HPDE6-E6E7 (cell line): Measurements from ENCODE around the gene PPP1R11.

Source experiments
- DNase-seq: peaks from one replicate; pipeline ENCODE4 v3.0.0; 2011; ENCODE audit warnings: missing footprints; ENCODE audit errors: extremely low spot score

The PPP1R11 gene

GRCh38 chr6:30061858-30062458 is 5.0 kb upstream of the PPP1R11 start:
- no peak for DNase-seq

GRCh38 chr6:30062471-30063178 is 4.4 kb upstream of the PPP1R11 start:
- DNase-seq, result no peak

DNA sequence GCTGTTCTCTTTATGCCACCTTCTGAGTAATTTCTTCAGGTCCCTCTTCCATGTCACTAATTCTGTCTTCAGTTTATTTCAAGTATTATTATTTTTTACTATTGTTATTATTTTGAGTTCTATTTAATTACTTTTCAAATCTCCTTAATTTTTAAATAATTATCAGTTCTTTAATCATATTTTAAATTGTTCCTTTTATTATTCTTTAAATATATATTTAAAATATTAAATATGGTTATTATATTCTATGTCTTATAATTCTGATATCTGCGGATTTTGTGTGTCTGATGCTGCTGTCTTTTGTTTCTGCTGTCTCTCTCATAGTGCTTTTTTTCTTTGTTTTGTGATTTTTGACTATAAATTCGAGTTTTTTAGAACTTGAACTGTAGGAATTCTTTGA is 3.7 kb upstream of the PPP1R11 start:
- no peak for DNase-seq

- no peak for DNase-seq
Measured at GRCh38 chr6:30066082-30066481, 916 bp upstream of the PPP1R11 start.

- DNase-seq, result no peak
Measured at GRCh38 chr6:30067460-30068139, 602 bp downstream of the PPP1R11 start.

GRCh38 chr6:30071081-30071818 is 4.3 kb downstream of the PPP1R11 start:
- DNase-seq, result no peak

GRCh38 chr6:30071858-30072257 is 4.9 kb downstream of the PPP1R11 start:
- DNase-seq, result no peak

GRCh38 chr6:30073489-30074235 is 6.7 kb downstream of the PPP1R11 start:
- DNase-seq, result no peak

DNA sequence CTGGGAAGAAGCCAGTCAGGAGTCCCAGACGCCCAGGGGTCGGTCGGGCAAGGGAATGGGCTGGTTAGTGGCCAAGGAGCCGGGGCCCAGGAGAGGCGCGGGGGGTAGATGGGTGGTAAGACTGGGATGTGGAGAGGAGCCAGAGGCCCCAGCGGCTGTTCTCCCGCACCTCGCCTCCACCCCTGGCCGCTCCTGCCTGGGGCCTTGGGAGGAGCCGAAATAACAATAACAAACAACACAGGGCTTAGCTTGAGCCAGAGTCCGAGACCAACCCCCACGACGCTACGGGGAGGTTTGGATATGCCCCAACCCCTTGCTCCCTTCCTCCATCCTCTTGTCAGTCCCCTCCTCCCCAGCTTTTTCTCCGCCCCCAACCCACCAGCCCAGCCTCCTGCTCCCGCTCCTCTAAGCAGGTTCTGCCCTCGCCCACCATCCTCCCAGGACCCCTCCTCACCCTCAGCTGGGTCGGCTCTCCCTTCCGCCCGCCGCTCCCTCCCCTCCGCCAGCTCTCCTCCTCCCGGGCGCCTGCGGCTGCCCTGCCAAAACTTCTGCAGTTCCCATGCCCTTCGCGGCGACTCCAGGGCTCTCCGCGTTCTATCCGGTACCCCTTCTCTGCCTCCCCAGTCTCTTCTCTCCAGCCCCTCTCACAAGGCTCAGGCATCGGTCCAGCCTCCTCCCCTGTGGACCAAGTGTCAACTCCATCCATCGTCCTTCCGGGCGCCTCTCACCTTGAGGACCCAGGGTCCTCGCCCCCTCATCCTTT is 7.5 kb downstream of the PPP1R11 start:
- no peak for DNase-seq

DNA sequence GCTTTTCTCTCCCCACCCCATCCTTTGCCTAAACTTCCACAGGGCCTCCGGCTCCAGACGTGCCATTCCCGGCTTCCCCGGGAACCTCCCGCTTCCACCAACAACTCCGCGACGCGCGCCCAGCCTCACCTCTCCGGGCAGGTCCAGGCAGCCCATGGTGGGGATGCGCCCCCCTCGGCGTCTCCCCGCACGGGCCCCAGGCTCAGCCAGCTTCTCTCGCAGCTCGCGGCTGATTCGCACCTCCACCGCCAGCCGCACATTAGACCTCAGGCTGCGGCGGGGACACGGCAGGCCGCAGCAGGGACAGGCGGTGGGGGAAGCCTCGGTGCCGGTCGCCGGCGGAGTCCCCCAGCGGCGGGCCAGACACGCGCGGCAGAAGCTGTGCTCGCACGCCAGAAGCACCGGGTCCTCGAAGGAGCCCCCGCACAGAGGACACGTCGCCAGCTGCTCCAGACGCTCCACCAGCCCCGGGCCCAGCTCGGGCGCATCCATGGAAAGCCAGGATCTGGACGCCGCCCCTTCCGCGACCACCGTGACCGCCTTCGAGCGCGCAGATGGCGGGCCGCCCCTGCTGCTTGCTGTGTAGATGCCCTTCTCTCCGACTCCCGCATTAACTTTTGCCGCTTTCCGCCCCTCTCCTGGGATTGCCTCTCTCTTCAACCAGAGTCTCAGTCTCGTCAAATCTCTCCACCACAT is 8.2 kb downstream of the PPP1R11 start, which contains the start of gene RNF39:
Gene RNF39, minus strand, starts transcription at position 676 of the 696 bp plus-strand sequence. Its CDS starts 184 bp downstream, at position 492.
- no peak for DNase-seq

DNA sequence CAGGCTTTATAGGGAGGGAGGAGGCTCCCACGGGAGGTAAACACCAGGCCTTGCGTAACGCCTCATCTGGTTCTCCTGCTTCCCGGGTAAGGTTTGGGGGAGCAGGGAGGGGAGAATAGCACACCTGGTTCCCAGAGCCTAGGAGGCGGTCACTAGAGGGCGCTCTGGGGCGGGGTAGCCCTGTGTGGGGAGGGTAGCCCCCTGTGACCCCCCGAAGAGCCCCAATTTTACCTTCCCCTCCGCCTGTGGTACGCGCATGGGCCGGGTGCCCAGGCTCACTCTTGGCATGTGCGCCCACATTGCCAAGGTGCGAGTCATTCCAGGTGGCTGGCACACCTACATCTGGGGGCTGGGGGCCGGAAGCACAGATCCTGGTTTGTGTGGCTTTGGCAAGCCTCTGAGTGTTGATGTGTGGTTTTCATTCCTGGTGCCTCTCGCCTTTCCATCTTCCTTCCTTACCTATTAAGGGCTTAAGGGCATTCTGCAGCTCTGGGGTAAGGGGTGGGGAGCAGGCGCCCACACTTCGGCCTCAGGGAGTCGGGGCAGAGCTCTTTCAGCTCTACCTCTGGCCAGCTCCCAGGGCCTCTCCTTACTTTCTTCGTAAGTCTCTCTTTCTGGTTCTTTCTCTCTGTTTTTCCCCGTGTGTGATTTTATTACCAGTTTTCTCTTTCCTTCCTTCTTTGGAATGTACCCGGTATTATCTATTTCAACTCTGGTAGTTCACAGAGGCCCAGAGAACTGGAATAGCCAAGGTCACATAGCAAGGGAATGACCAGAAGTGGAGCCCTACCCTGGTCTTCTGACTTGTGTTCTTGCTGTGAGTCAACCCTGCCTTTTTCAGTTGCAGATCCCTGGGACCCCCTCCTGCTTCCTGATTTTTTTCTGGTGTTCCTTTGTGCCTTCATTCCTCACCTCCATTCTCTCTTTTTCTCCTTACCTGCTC is 9.1 kb downstream of the PPP1R11 start:
- DNase-seq, result peak; percentile 79

DNA sequence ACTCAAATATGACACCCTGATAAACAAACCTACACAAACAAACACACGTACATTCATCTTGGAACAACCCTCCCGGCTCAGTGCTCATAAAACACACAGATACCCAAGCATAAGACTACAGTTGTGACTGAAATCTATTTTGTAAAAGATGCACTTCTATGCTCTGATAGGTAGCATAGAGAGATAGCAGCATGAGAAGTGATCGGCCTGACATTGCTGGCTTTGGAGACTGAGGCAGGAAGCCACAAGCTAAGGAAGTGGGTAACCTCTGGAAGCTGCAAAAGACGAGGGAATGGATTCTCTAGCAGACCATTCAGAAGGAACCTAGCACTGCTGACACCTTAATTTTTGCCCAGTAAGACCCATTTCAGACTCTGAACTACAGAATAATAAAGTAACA is 10.2 kb downstream of the PPP1R11 start:
- no peak for DNase-seq

DNA sequence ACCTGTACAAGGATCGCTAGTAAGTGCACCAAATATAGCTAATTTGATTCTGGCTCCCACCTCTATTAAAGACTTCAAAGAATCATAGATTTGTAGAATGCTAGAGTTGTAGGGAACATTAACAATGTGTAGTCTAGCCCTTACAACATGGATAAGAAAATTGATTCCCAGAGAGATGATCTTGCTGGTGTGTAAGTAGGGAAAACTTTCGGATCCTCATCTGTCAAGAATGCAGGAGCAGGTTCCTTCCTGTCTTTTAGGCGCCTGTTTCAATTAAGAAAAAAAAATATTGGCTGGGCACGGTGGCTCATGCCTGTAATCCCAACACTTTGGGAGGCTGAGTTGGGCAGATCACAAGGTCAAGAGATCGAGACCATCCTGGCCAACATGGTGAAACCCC is 20.9 kb downstream of the PPP1R11 start:
- DNase-seq, result no peak

DNA sequence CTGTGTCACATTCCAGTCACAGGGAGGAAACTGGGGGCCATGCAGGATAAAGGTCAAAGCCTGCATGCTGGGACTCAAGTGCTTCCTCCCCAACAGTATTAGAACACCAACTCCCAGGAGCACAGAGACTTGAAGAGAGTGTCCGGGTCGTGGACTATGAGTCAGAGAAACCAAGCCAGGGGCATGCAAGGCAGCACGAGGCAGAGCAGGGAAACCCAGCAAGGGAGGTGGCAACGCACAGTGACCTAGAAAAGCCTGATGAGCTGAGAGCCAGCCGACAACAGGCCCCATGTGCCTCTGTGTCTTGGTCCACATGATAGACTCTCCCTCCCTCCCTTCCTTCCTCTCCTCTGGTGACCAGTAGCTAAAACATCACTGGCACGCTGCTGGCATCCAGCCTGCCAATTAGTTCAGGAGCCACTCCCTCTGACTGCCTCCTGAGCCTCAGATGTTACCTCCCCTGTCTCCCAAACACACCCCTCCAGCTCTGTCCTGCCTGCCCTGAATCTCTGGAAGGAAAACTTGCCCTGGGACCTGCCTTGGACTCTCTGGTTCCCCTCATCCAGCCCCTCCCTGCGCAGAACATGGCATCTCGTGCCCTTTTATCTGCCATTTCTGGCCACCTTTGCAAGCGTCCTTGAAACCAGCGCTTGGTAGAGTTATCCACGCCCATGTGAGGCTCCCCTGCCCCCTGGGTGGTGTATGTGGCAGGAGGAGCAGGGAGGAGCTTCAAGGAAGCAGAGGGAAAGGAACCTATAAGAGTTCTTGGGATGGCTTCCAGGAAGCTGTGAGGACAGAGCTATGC is 24.8 kb downstream of the PPP1R11 start:
- DNase-seq, result peak; percentile 83

- DNase-seq, result no peak
Measured at GRCh38 chr6:30092852-30093543, 26.0 kb downstream of the PPP1R11 start.

GRCh38 chr6:30093951-30094661 is 27.1 kb downstream of the PPP1R11 start:
- no peak for DNase-seq

DNA sequence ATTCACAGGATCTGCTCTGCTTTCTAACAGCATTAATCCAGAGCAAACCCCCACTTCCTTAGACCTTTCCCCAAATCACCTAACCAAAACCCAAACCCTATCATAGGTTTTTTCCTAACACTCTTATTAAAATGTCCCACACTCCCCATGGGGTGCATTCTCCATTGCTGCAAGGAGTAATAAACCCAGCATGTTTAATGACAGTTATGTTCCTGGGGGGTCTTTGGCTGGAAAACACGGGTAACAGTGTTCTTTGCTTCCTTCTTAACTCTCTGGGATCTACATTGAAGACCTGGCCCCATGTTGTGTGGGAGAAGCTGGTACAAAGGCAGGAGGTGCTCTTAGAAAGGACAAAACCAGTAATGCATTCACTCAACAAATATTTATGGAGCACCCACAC is 29.8 kb downstream of the PPP1R11 start:
- no peak for DNase-seq
